H1 (cell line): Measurements from ENCODE around the gene RBM17. TPM values are rescaled to one million over a fixed set of nuclear protein-coding genes. Genes with fewer than 3 reads are reported as not detected.

ENCODE experiments used
- CTCF ChIA-PET: fragments of 300-600 bp; sonication (Branson Sonifier 250); formaldehyde crosslinking; loops from one replicate; lab custom pipeline; 2021; ENCODE audit not compliant: partially characterized antibody; lab: Charles Lee
- POLR2A ChIA-PET: fragments of 300-600 bp; sonication (Branson Sonifier 250); formaldehyde crosslinking; loops from one replicate; lab custom pipeline; 2021; ENCODE audit warnings: inconsistent platforms; ENCODE audit not compliant: partially characterized antibody; lab: Charles Lee
- DNase-seq, 2 experiments: peaks; one replicate each; pipeline versions ENCODE4 v3.0.0 to v3.0.0-alpha.2; 2010 to 2022; ENCODE audit warnings: low spot score in 2 of 2, low read depth in 1 of 2, mixed read lengths in 1 of 2
- FAIRE-seq: peaks from 2 replicates; lab custom pipeline; 2011; peaks lifted over from hg19 to GRCh38; lab: Jason Lieb, UNC
- H2AFZ ChIP-seq: 2 replicates; pipeline ENCODE4 v1.8.1; 2012; ENCODE audit warnings: low read length, inconsistent platforms
- H2AK5ac ChIP-seq: 2 replicates; pipeline ENCODE4 v1.6.1; 2013; ENCODE audit warnings: low read depth, low read length
- H2BK120ac ChIP-seq: replicated peaks from 2 replicates; pipeline ENCODE3; 2013; ENCODE audit warnings: low read depth, low read length, inconsistent platforms
- H2BK12ac ChIP-seq: 2 replicates; pipeline ENCODE4 v1.6.1; 2013; ENCODE audit warnings: low read depth, low read length
- H2BK15ac ChIP-seq: 2 replicates; pipeline ENCODE4 v1.6.1; 2013; ENCODE audit warnings: low read length
- H2BK20ac ChIP-seq: 2 replicates; pipeline ENCODE4 v1.6.1; 2013; ENCODE audit warnings: low read length
- H2BK5ac ChIP-seq: 2 replicates; pipeline ENCODE4 v1.6.1; 2013; ENCODE audit warnings: low read depth, low read length
- H3K14ac ChIP-seq: 2 replicates; pipeline ENCODE4 v1.6.1; 2013; ENCODE audit warnings: inconsistent platforms; ENCODE audit not compliant: insufficient read length
- H3K18ac ChIP-seq: 2 replicates; pipeline ENCODE4 v1.6.1; 2013; ENCODE audit warnings: low read length; ENCODE audit errors: extremely low read depth
- H3K23ac ChIP-seq: 2 replicates; pipeline ENCODE4 v1.6.1; 2013; ENCODE audit warnings: inconsistent platforms; ENCODE audit not compliant: insufficient read length
- H3K23me2 ChIP-seq: 2 replicates; pipeline ENCODE4 v1.6.1; 2013; ENCODE audit warnings: low read depth, low read length
- H3K27ac ChIP-seq: 2 replicates; pipeline ENCODE4 v1.6.1; 2011; ENCODE audit warnings: low read depth, low read length, inconsistent platforms
- H3K27me3 ChIP-seq, 4 experiments: replicated peaks in 1 of 4; 1 replicate in 1 of 4; 2 replicates in 3 of 4; pipeline versions ENCODE4 v1.6.1 to v1.8.1; 2011 to 2013; ENCODE audit warnings: low read length in 3 of 4, mild to moderate bottlenecking in 3 of 4, inconsistent platforms in 2 of 4, mixed read lengths in 2 of 4, moderate library complexity in 1 of 4; ENCODE audit not compliant: control insufficient read depth in 3 of 4, insufficient read depth in 3 of 4; ENCODE audit errors: extremely low read depth in 1 of 4
- H3K36me3 ChIP-seq, 4 experiments: 2 replicates each; pipeline versions ENCODE4 v1.6.1 to v1.8.1; 2011 to 2013; ENCODE audit warnings: mild to moderate bottlenecking in 4 of 4, low read length in 3 of 4, moderate library complexity in 2 of 4, control low read depth in 1 of 4, inconsistent platforms in 1 of 4; ENCODE audit not compliant: insufficient read depth in 4 of 4, control insufficient read depth in 2 of 4
- H3K4ac ChIP-seq: replicated peaks from 2 replicates; pipeline ENCODE3; 2013; ENCODE audit warnings: low read length, low read depth, mixed read lengths, inconsistent platforms; ENCODE audit not compliant: insufficient read length
- H3K4me1 ChIP-seq, 4 experiments: replicated peaks in 1 of 4; 1 replicate in 1 of 4; 2 replicates in 3 of 4; pipeline versions ENCODE4 v1.6.1 to v1.8.1; 2011 to 2013; ENCODE audit warnings: low read length in 3 of 4, inconsistent platforms in 2 of 4, mixed read lengths in 1 of 4; ENCODE audit not compliant: insufficient read depth in 4 of 4, control insufficient read depth in 3 of 4
- H3K4me2 ChIP-seq, 2 experiments: 2 replicates each; pipeline versions ENCODE4 v1.6.1 to v1.8.1; 2011 to 2013; ENCODE audit warnings: low read depth in 2 of 2, low read length in 2 of 2, control low read depth in 1 of 2, inconsistent platforms in 1 of 2, mild to moderate bottlenecking in 1 of 2; ENCODE audit not compliant: insufficient read depth in 1 of 2
- H3K4me3 ChIP-seq, 4 experiments: fragments of 200-600, 300-600 bp in 1 of 4; sonication (generic), shearing (Covaris generic), sonication (Bioruptor Twin) in 1 of 4; 2 replicates each; pipeline versions ENCODE4 v1.5.1 to v1.8.1; 2011 to 2016; ENCODE audit warnings: low read length in 4 of 4, low read depth in 3 of 4, control low read depth in 2 of 4, inconsistent platforms in 2 of 4, mild to moderate bottlenecking in 2 of 4, mixed read lengths in 1 of 4, moderate library complexity in 1 of 4; ENCODE audit not compliant: insufficient read depth in 2 of 4; ENCODE audit errors: extremely low read depth in 1 of 4
- H3K56ac ChIP-seq: replicated peaks from 2 replicates; pipeline ENCODE3; 2013; ENCODE audit warnings: low read depth, mild to moderate bottlenecking, mixed read lengths, low read length, inconsistent platforms; ENCODE audit not compliant: insufficient read length
- H3K79me1 ChIP-seq: 2 replicates; pipeline ENCODE4 v1.6.1; 2013; ENCODE audit warnings: low read depth, low read length, control low read depth
- H3K79me2 ChIP-seq, 2 experiments: 2 replicates each; pipeline versions ENCODE4 v1.6.1 to v1.8.1; 2012 to 2013; ENCODE audit warnings: low read length in 2 of 2, mild to moderate bottlenecking in 2 of 2, inconsistent platforms in 1 of 2; ENCODE audit not compliant: insufficient read depth in 2 of 2, control insufficient read depth in 1 of 2
- H3K9ac ChIP-seq, 4 experiments: replicated peaks in 1 of 4; 1 replicate in 1 of 4; 2 replicates in 3 of 4; pipeline versions ENCODE4 v1.6.1 to v1.8.1; 2011 to 2013; ENCODE audit warnings: low read depth in 3 of 4, low read length in 3 of 4, control low read depth in 2 of 4, mild to moderate bottlenecking in 2 of 4, moderate library complexity in 2 of 4, inconsistent platforms in 1 of 4; ENCODE audit errors: extremely low read depth in 1 of 4
- H3K9me3 ChIP-seq, 2 experiments: 2 replicates each; pipeline versions ENCODE4 v1.6.1 to v1.8.1; 2012 to 2013; ENCODE audit warnings: mild to moderate bottlenecking in 2 of 2, moderate library complexity in 2 of 2, control low read depth in 1 of 2, inconsistent platforms in 1 of 2, low read depth in 1 of 2, low read length in 1 of 2, mixed read lengths in 1 of 2; ENCODE audit not compliant: insufficient read depth in 2 of 2
- H4K20me1 ChIP-seq, 2 experiments: replicated peaks in 1 of 2; 2 replicates each; pipeline versions ENCODE3 to v1.8.1; 2011 to 2013; ENCODE audit warnings: inconsistent platforms in 2 of 2, low read length in 2 of 2, mild to moderate bottlenecking in 1 of 2; ENCODE audit not compliant: insufficient read depth in 2 of 2, control insufficient read depth in 1 of 2
- H4K5ac ChIP-seq: 2 replicates; pipeline ENCODE4 v1.6.1; 2013; ENCODE audit warnings: low read length, low read depth, mixed read lengths, inconsistent platforms; ENCODE audit not compliant: insufficient read length
- H4K8ac ChIP-seq: 2 replicates; pipeline ENCODE4 v1.8.0; 2013; ENCODE audit warnings: mild to moderate bottlenecking, moderate library complexity, low read length, inconsistent platforms; ENCODE audit not compliant: insufficient read depth; ENCODE audit errors: extremely low read depth
- H4K91ac ChIP-seq: replicated peaks from 2 replicates; pipeline ENCODE3; 2013; ENCODE audit warnings: low read length, mixed read lengths, inconsistent platforms; ENCODE audit not compliant: insufficient read length
- EGR1 ChIP-seq: IDR thresholded peaks from 2 replicates; pipeline ENCODE4 v1.6.1; 2011; ENCODE audit warnings: low read depth, low read length, borderline replicate concordance
- RXRA ChIP-seq: IDR thresholded peaks from 2 replicates; pipeline ENCODE4 v1.6.1; 2011; ENCODE audit warnings: low read depth, mild to moderate bottlenecking, low read length, moderate library complexity; ENCODE audit not compliant: insufficient read depth
- USF2 ChIP-seq: IDR thresholded peaks from 2 replicates; pipeline ENCODE4 v1.6.1; 2011; ENCODE audit warnings: low read length, improper control_type of control experiment
- WGBS, 2 experiments: shearing (Covaris generic) in 1 of 2; methylation state at CpG; one replicate each; pipeline versions ENCODE4 v1.1.6 to v1.1.7; 2013 to 2015; ENCODE audit warnings: low lambda C conversion rate in 2 of 2, mixed read lengths in 2 of 2, inconsistent platforms in 1 of 2, low coverage in 1 of 2, missing lambda C conversion rate in 1 of 2; ENCODE audit not compliant: insufficient replicate concordance in 2 of 2, insufficient coverage in 1 of 2, insufficient read length in 1 of 2; ENCODE audit errors: extremely low coverage in 1 of 2, missing lambda C conversion rate in 1 of 2; 5-methylcytosine and 5-hydroxymethylcytosine counted together
- polyA plus RNA-seq, 7 experiments: library from polyadenylated mRNA; depleted of rRNA in 3 of 7; stranded (reverse) in 5 of 7; unstranded in 2 of 7; fragments of >200 nt in 5 of 7; fragments of 200-250 nt in 2 of 7; gene quantifications; 1 replicate in 5 of 7; 2 replicates in 1 of 7; 4 replicates in 1 of 7; pipeline versions ENCODE4 v1.2.1 to v1.2.3, GENCODE V29; 2011 to 2013; ENCODE audit warnings: missing spikeins in 2 of 7, mixed read lengths in 2 of 7
- total RNA-seq: library from RNA; stranded (reverse); fragmentation: NEBNext Ultra II Directional; extraction: Animal tissue kit (Norgen Biotek cat#: 25700); gene quantifications from 2 replicates; pipeline ENCODE4 v1.2.1, GENCODE V29; 2021

The RBM17 gene
- total and polyA plus RNA-seq, 2 of the 8 experiments (the other 6 are each of a cell fraction or from before 2014, with no cell fraction given) = 15.7 to 128 TPM

- no peak overlapping the region for H3K56ac ChIP-seq
- H2BK20ac ChIP-seq = no peak overlapping the region
- H3K23ac ChIP-seq = no peak overlapping the region
- no peak for DNase-seq
- H3K14ac ChIP-seq = no peak overlapping the region
- H4K8ac ChIP-seq = no peak overlapping the region
- no peak overlapping the region for H2BK15ac ChIP-seq
- no peaks in the 10 kb centered on the region; a peak in 1 of 8 replicates for H3K36me3 ChIP-seq
- ChIA-PET POLR2A (interaction anchor here (0.8 to 1.7 kb wide), 2 partner anchors 18 to 38 kb away, joined by 3 read pairs; no protein-coding TSS in a partner anchor), CTCF (interaction anchor here (1.0 to 1.8 kb wide), 8 partner anchors 8 to 266 kb away, joined by 3 to 6 read pairs (median 4); no protein-coding TSS in a partner anchor)
- 87% methylated on average over 7 of the region's 8 CpGs; no CpG with 5 or more reads in 1 of the 2 experiments for WGBS, 2 experiments
- H3K23me2 ChIP-seq = no peaks in the 10 kb centered on the region
- no peak overlapping the region for H3K4me2 ChIP-seq
- no peak overlapping the region for H3K27ac ChIP-seq
- H4K5ac ChIP-seq = no peak overlapping the region
- no peak overlapping the region for H2BK120ac ChIP-seq
- H3K27me3 ChIP-seq = no peaks in the 10 kb centered on the region
- H2BK12ac ChIP-seq = no peak overlapping the region
- H3K79me1 ChIP-seq = no peaks in the 10 kb centered on the region
- H3K79me2 ChIP-seq = no peaks in the 10 kb centered on the region
- no peak overlapping the region for H2AK5ac ChIP-seq
- no peak overlapping the region for H3K18ac ChIP-seq
- no peaks in the 10 kb centered on the region for H3K9me3 ChIP-seq
- no peaks in the 10 kb centered on the region for H4K20me1 ChIP-seq
- H3K4ac ChIP-seq = no peak overlapping the region
- no peak overlapping the region for H4K91ac ChIP-seq
- no peak for TF ChIP-seq USF2
- no peak for TF ChIP-seq EGR1
- TF ChIP-seq RXRA = no peak
- H3K4me1 ChIP-seq = peaks cover 0 to 5% (median 1%) of the 10 kb centered on the region in 4 experiments; a peak in 2 of 7 replicates
- H2AFZ ChIP-seq = no peak overlapping the region
- H3K9ac ChIP-seq = no peak overlapping the region
- FAIRE-seq = no peak
- H3K4me3 ChIP-seq = no peak overlapping the region
- H2BK5ac ChIP-seq = no peak overlapping the region
Measured at GRCh38 chr10:6128087-6128486, 39.3 kb downstream of the RBM17 start.
